ENCODE measurements around the gene CALU.

CALU gene

GRCh38 chr7:128774921-128775320 is 35.8 kb downstream of the CALU start:
- Histone ChIP-seq H3K27ac (ENCODE audit: low read length) (no peak overlapping the region), H3K4me1 (ENCODE audit: control insufficient read depth in 1 of 2, insufficient read depth in 2 of 2, low read length in 2 of 2) (no peaks in the 10 kb centered on the region), H3K9me3 (ENCODE audit: control insufficient read depth in 1 of 2, low read length in 2 of 2) (no peaks in the 10 kb centered on the region), H3K27me3 (ENCODE audit: low read depth, low read length) (no peaks in the 10 kb centered on the region), H3K36me3 (ENCODE audit: control insufficient read depth in 1 of 2, insufficient read depth in 2 of 2, low read length in 2 of 2) (peaks cover 27 to 29% of the 10 kb centered on the region in 2 donors), H3K4me3 (ENCODE audit: low read depth in 1 of 2, low read length in 2 of 2) (no peak overlapping the region)

DNA sequence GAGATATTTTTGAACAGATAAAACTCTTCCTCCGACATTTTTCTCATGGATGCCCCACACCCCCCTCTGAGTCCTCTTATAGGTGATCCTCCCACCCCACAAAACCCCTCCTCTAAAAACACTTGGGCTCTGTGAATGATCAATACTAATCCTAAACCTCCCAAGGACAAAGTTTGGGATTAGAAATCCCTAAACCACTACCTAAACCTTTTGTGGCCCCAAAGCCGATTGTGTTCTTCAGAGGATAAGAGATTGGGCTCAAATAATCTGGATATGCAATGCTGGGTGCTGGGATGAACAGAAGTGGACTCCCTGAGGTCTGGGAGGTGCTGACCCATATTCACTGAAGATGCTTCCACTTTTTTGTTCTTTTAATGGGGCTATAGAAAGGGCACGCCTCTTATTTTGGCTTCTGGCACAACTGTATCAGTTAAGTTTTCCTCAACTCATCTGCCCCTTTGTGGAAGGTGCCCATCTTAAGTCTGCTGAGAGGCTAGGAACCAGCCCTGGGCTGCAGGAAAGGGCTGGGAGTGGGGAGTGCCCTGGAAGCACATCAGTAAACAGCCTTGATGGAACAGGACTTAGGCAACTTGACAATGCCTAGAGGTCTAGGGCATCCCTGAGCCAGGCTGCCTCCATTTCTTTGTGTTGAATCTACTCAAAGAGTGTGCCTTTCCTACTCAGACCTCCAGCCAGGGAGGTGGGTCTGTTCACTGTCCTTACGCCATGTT is 36.8 kb downstream of the CALU start, which contains the start of gene OPN1SW:
Gene OPN1SW (minus strand): TSS at position 51 of the 731 bp plus-strand sequence. CDS start 13 bp downstream, at position 38.
- no peaks in the 10 kb centered on the region for H3K4me1 ChIP-seq (ENCODE audit: control insufficient read depth in 1 of 2, insufficient read depth in 2 of 2, low read length in 2 of 2)
- H3K4me3 ChIP-seq (ENCODE audit: low read depth in 1 of 2, low read length in 2 of 2) = no peak within 1 kb of the TSS
- H3K27ac ChIP-seq (ENCODE audit: low read length) = no peak within 1 kb of the TSS
- H3K27me3 ChIP-seq (ENCODE audit: low read depth, low read length) = no peaks in the 10 kb centered on the region
- H3K36me3 ChIP-seq (ENCODE audit: control insufficient read depth in 1 of 2, insufficient read depth in 2 of 2, low read length in 2 of 2) = peaks cover 18 to 19% of the 10 kb centered on the region in 2 donors
- H3K9me3 ChIP-seq (ENCODE audit: control insufficient read depth in 1 of 2, low read length in 2 of 2) = no peaks in the 10 kb centered on the region

DNA sequence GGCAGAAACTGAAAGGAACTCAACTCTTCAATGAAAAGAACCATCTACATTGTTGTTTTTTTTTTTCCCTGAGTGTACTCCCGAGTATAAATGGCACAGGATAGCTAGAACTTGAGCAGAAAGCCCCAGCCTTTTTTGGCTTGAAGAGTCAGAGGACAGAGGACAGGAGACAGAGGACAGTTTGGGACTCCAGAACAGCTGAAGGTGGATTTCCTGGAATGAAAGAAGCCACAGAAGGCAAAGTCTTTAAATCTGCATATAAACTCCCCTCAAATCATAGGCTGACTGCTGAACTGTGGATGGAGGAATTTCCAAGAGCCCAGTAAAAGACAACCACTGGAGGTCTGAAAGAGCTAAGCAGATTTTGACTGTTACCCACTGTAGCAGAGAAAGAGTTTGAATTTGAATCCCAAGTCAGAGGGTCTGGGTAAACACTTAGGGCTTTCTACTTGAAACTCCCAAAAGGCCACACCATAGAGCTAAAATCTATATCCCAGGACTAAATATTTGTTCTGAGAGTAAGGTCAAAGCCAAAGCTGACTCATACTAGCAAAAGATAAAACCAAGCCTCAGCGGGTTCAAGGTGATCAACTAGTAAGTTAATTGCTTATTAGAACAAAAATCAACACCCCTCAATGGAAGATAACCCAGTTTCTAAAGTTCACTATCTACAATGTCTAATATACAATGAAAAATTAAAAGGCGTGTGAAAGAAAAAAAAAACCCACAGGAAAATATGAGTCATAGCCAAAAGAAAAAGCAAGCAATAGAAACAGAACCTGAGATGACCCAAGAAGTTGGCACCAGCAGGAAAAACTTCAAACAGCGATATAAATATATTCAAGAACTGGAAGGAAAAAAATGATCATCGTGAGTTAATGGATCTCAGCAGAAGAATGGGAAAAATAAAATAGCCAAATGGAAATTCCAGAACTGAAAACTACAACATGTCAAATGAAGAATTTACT is 38.3 kb downstream of the CALU start:
- Histone ChIP-seq H3K4me3 (ENCODE audit: low read depth in 1 of 2, low read length in 2 of 2) (no peak overlapping the region), H3K27me3 (ENCODE audit: low read depth, low read length) (no peaks in the 10 kb centered on the region), H3K4me1 (ENCODE audit: control insufficient read depth in 1 of 2, insufficient read depth in 2 of 2, low read length in 2 of 2) (no peaks in the 10 kb centered on the region), H3K9me3 (ENCODE audit: control insufficient read depth in 1 of 2, low read length in 2 of 2) (no peaks in the 10 kb centered on the region), H3K27ac (ENCODE audit: low read length) (no peak overlapping the region), H3K36me3 (ENCODE audit: control insufficient read depth in 1 of 2, insufficient read depth in 2 of 2, low read length in 2 of 2) (peaks cover 5 to 12% of the 10 kb centered on the region in 2 donors)

DNA sequence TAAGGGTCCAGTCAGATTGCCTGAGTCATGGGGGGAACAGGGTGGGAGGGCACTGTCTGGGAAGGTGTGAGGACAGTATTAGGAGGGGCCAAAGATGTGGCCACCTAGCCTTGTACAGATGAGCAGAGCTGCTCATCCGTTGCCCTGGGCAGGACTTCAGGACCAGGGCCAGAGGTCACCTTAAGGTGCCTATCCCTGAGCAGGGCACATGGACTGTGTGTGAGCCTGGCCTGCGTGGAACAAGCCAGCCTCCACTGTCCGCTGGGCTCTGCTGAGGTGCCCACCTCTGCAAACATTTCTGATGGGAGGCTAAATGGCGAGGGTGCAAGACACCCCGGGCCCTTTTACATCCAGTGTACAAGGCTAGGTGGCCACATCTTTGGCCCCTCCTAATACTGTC is 39.8 kb downstream of the CALU start:
- Histone ChIP-seq H3K27ac (ENCODE audit: low read length) (no peak overlapping the region), H3K36me3 (ENCODE audit: control insufficient read depth in 1 of 2, insufficient read depth in 2 of 2, low read length in 2 of 2) (no peaks in the 10 kb centered on the region), H3K4me3 (ENCODE audit: low read depth in 1 of 2, low read length in 2 of 2) (no peak overlapping the region), H3K4me1 (ENCODE audit: control insufficient read depth in 1 of 2, insufficient read depth in 2 of 2, low read length in 2 of 2) (peaks cover 8 to 13% of the 10 kb centered on the region in 2 donors), H3K27me3 (ENCODE audit: low read depth, low read length) (no peaks in the 10 kb centered on the region), H3K9me3 (ENCODE audit: control insufficient read depth in 1 of 2, low read length in 2 of 2) (no peaks in the 10 kb centered on the region)

GRCh38 chr7:128781126-128781525 is 42.0 kb downstream of the CALU start:
- H3K27me3 ChIP-seq (ENCODE audit: low read depth, low read length) = no peaks in the 10 kb centered on the region
- no peaks in the 10 kb centered on the region for H3K36me3 ChIP-seq (ENCODE audit: control insufficient read depth in 1 of 2, insufficient read depth in 2 of 2, low read length in 2 of 2)
- H3K4me1 ChIP-seq (ENCODE audit: control insufficient read depth in 1 of 2, insufficient read depth in 2 of 2, low read length in 2 of 2) = peaks cover 8 to 13% of the 10 kb centered on the region in 2 donors
- H3K27ac ChIP-seq (ENCODE audit: low read length) = peak overlapping the region; percentile 81
- no peak overlapping the region for H3K4me3 ChIP-seq (ENCODE audit: low read depth in 1 of 2, low read length in 2 of 2)
- no peaks in the 10 kb centered on the region for H3K9me3 ChIP-seq (ENCODE audit: control insufficient read depth in 1 of 2, low read length in 2 of 2)

GRCh38 chr7:128781851-128782250 is 42.7 kb downstream of the CALU start:
- Histone ChIP-seq H3K27me3 (ENCODE audit: low read depth, low read length) (no peaks in the 10 kb centered on the region), H3K9me3 (ENCODE audit: control insufficient read depth in 1 of 2, low read length in 2 of 2) (no peaks in the 10 kb centered on the region), H3K27ac (ENCODE audit: low read length) (peak overlapping the region; percentile 35), H3K4me3 (ENCODE audit: low read depth in 1 of 2, low read length in 2 of 2) (no peak overlapping the region), H3K4me1 (ENCODE audit: control insufficient read depth in 1 of 2, insufficient read depth in 2 of 2, low read length in 2 of 2) (peaks cover 8 to 13% of the 10 kb centered on the region in 2 donors), H3K36me3 (ENCODE audit: control insufficient read depth in 1 of 2, insufficient read depth in 2 of 2, low read length in 2 of 2) (no peaks in the 10 kb centered on the region)

DNA sequence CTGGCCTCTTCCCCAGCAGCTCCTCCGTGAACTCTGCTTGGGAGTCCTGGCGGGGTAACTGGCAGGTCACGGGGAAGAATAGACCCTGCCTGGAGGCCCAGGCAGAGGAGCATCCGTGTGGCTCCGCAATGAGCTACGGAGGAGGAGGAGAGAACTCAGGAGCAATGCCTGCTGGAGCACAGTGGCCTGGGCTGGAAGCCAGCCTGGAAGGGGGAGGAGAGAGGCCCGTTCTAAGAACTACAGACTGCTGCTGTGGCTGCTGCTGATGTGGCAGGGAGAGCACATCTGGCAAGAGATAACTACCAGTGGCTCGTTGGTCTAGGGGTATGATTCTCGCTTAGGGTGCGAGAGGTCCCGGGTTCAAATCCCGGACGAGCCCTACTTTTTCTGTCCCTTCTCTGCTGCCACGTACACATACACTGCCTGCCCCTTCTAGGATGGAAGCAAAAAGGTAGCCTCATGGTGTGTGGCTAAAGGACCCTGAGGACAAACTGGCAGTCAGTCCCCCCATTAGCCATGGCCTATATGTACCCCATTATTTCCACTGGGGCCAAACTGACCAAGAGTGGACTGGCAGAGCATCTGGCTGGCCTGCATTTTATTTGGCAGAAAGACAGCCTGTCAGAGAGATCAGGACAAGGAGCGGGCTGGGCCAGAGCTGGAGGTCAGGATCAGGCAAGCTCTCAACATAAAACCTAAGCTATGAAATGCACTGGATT is 44.1 kb downstream of the CALU start:
- Histone ChIP-seq H3K36me3 (ENCODE audit: control insufficient read depth in 1 of 2, insufficient read depth in 2 of 2, low read length in 2 of 2) (no peaks in the 10 kb centered on the region), H3K27me3 (ENCODE audit: low read depth, low read length) (no peaks in the 10 kb centered on the region), H3K27ac (ENCODE audit: low read length) (peak overlapping the region; percentile 35), H3K4me1 (ENCODE audit: control insufficient read depth in 1 of 2, insufficient read depth in 2 of 2, low read length in 2 of 2) (peaks cover 8 to 13% of the 10 kb centered on the region in 2 donors), H3K9me3 (ENCODE audit: control insufficient read depth in 1 of 2, low read length in 2 of 2) (no peaks in the 10 kb centered on the region), H3K4me3 (ENCODE audit: low read depth in 1 of 2, low read length in 2 of 2) (no peak overlapping the region)

DNA sequence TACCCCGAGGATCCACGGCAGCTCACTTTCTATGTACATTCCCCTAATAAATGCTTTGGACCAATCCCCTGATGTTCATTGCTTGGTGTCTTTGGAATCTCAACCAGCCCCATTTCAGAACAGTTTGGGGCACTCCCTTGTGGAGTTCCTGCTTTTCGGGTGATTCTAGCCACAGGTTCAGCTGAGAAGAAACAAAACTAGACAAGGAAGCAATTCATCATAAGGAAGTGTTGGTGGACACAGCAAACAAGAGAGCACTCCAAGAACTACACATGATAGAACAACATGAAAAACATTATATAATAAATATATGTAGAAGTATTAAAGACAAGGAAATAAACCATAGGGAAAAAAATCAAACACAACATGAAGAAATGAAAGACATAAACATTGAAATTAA is 46.6 kb downstream of the CALU start:
- Histone ChIP-seq H3K4me3 (ENCODE audit: low read depth in 1 of 2, low read length in 2 of 2) (no peak overlapping the region), H3K36me3 (ENCODE audit: control insufficient read depth in 1 of 2, insufficient read depth in 2 of 2, low read length in 2 of 2) (no peaks in the 10 kb centered on the region), H3K4me1 (ENCODE audit: control insufficient read depth in 1 of 2, insufficient read depth in 2 of 2, low read length in 2 of 2) (peaks cover 8 to 13% of the 10 kb centered on the region in 2 donors), H3K27ac (ENCODE audit: low read length) (no peak overlapping the region), H3K27me3 (ENCODE audit: low read depth, low read length) (peaks cover 3% of the 10 kb centered on the region), H3K9me3 (ENCODE audit: control insufficient read depth in 1 of 2, low read length in 2 of 2) (no peaks in the 10 kb centered on the region)

GRCh38 chr7:128788446-128789412 is 49.6 kb downstream of the CALU start:
- Histone ChIP-seq H3K27me3 (ENCODE audit: low read depth, low read length) (peaks cover 3% of the 10 kb centered on the region), H3K27ac (ENCODE audit: low read length) (no peak overlapping the region), H3K36me3 (ENCODE audit: control insufficient read depth in 1 of 2, insufficient read depth in 2 of 2, low read length in 2 of 2) (no peaks in the 10 kb centered on the region), H3K9me3 (ENCODE audit: control insufficient read depth in 1 of 2, low read length in 2 of 2) (no peaks in the 10 kb centered on the region), H3K4me1 (ENCODE audit: control insufficient read depth in 1 of 2, insufficient read depth in 2 of 2, low read length in 2 of 2) (peaks cover 0 to 11% of the 10 kb centered on the region in 2 donors), H3K4me3 (ENCODE audit: low read depth in 1 of 2, low read length in 2 of 2) (no peak overlapping the region)

GRCh38 chr7:128790315-128791041 is 51.3 kb downstream of the CALU start:
- Histone ChIP-seq H3K36me3 (ENCODE audit: control insufficient read depth in 1 of 2, insufficient read depth in 2 of 2, low read length in 2 of 2) (peaks cover 0 to 5% of the 10 kb centered on the region in 2 donors), H3K4me3 (ENCODE audit: low read depth in 1 of 2, low read length in 2 of 2) (peak overlapping the region; percentile 37 to 86), H3K4me1 (ENCODE audit: control insufficient read depth in 1 of 2, insufficient read depth in 2 of 2, low read length in 2 of 2) (peaks cover 0 to 11% of the 10 kb centered on the region in 2 donors), H3K27ac (ENCODE audit: low read length) (no peak overlapping the region), H3K9me3 (ENCODE audit: control insufficient read depth in 1 of 2, low read length in 2 of 2) (no peaks in the 10 kb centered on the region), H3K27me3 (ENCODE audit: low read depth, low read length) (peaks cover 3% of the 10 kb centered on the region)

All from muscle layer of duodenum (tissue), 2 donors.